CD4-positive, alpha-beta T cell (primary cell): ENCODE results near the gene CCDC120. TPM values are rescaled to one million over a fixed set of nuclear protein-coding genes. Genes with fewer than 3 reads are reported as not detected.

ENCODE experiments used
- ATAC-seq: fragments of 200-7000 bp; cut with Tn5 transposase; one replicate; pipeline ENCODE4 v1.10.0; 2022; ENCODE audit warnings: mild to moderate bottlenecking; ENCODE audit not compliant: poor library complexity
- CTCF ChIA-PET: fragments of 350-600 bp; sonication (Branson Sonifier 250); formaldehyde crosslinking; loops from one replicate; lab custom pipeline; 2021; ENCODE audit warnings: antibody characterized with exemption, inconsistent platforms; lab: Charles Lee
- POLR2A ChIA-PET: fragments of 350-600 bp; sonication (Branson Sonifier 250); formaldehyde crosslinking; loops from one replicate; lab custom pipeline; 2021; ENCODE audit warnings: antibody characterized with exemption, inconsistent platforms; lab: Charles Lee
- DNase-seq, 14 experiments: peaks; one replicate each; pipeline ENCODE4 v3.0.0-alpha.2; 2013 to 2020; ENCODE audit warnings: mixed read lengths in 2 of 14
- H3K27ac ChIP-seq, 2 donors: one replicate each; pipeline versions ENCODE4 v1.5.1 to v1.7.0; 2013; ENCODE audit warnings: low read length in 2 of 2, low read depth in 1 of 2, mild to moderate bottlenecking in 1 of 2
- H3K27me3 ChIP-seq, 2 experiments: 1 replicate in 1 of 2; 2 replicates in 1 of 2; pipeline versions ENCODE4 v1.6.1 to v1.7.0; 2013; ENCODE audit warnings: low read length in 2 of 2, control low read depth in 1 of 2, mild to moderate bottlenecking in 1 of 2, moderate library complexity in 1 of 2; ENCODE audit not compliant: insufficient read depth in 2 of 2, control insufficient read depth in 1 of 2
- H3K36me3 ChIP-seq: one replicate; pipeline ENCODE4 v1.6.1; 2013; ENCODE audit warnings: low read length, control low read depth; ENCODE audit not compliant: insufficient read depth
- H3K4me1 ChIP-seq: one replicate; pipeline ENCODE4 v1.6.1; 2013; ENCODE audit warnings: low read length, control low read depth; ENCODE audit not compliant: insufficient read depth
- H3K4me3 ChIP-seq: one replicate; pipeline ENCODE4 v1.5.1; 2013; ENCODE audit warnings: mild to moderate bottlenecking, low read length, moderate library complexity
- H3K9me3 ChIP-seq, 2 experiments: 1 replicate in 1 of 2; 2 replicates in 1 of 2; pipeline versions ENCODE4 v1.6.1 to v1.7.0; 2013; ENCODE audit warnings: low read length in 2 of 2, mild to moderate bottlenecking in 2 of 2, control low read depth in 1 of 2, moderate library complexity in 1 of 2; ENCODE audit not compliant: control insufficient read depth in 1 of 2, insufficient read depth in 1 of 2
- H3K27ac Mint-ChIP-seq: one replicate; pipeline ENCODE4 v1.8.0; 2020; ENCODE audit warnings: mixed read lengths
- H3K27me3 Mint-ChIP-seq: one replicate; pipeline ENCODE4 v1.8.0; 2021; ENCODE audit warnings: mixed read lengths
- H3K36me3 Mint-ChIP-seq: one replicate; pipeline ENCODE4 v1.8.0; 2021; ENCODE audit warnings: low read depth, mixed read lengths
- H3K4me1 Mint-ChIP-seq: one replicate; pipeline ENCODE4 v1.8.0; 2021; ENCODE audit warnings: low read depth, mixed read lengths
- H3K4me3 Mint-ChIP-seq: one replicate; pipeline ENCODE4 v1.8.0; 2020; ENCODE audit warnings: mild to moderate bottlenecking, mixed read lengths
- H3K9me3 Mint-ChIP-seq: one replicate; pipeline ENCODE4 v1.8.0; 2020; ENCODE audit warnings: mixed read lengths
- CTCF ChIP-seq: fragments of 200-600 bp; IDR thresholded peaks from one replicate; pipeline ENCODE4 v1.8.0; 2022; ENCODE audit warnings: antibody characterized with exemption, mild to moderate bottlenecking
- intact Hi-C, 2 experiments: fragments of 100-400 bp; cut with DNase I in 1 of 2; cut with micrococcal nuclease in 1 of 2; formaldehyde crosslinking; loops; one replicate each; pipeline versions ENCODE4 v1.15.1 to v1.9.0; 2023 to 2025; cut with DNase I, micrococcal nuclease
- total RNA-seq, 174 experiments: library from RNA in 2 of 174; stranded (reverse) in 2 of 174; gene quantifications; one replicate each; pipeline ENCODE4 v1.2.3 and lab custom pipeline; 2021 to 2026

The CCDC120 gene
- total RNA-seq, 2 experiments from 2014 or later = 11.5 to 12.2 TPM

GRCh38 chrX:49041744-49042580 is 16.8 kb upstream of the CCDC120 start:
- H3K36me3 Mint-ChIP-seq = peaks cover 23% of the 10 kb centered on the region
- no peaks in the 10 kb centered on the region for H3K27me3 Mint-ChIP-seq
- no peak for ATAC-seq
- Histone ChIP-seq H3K27ac (peak overlapping the region; percentile 84 to 88), H3K4me1 (peaks cover 42% of the 10 kb centered on the region), H3K4me3 (peak overlapping the region; percentile 66), H3K27me3 (no peaks in the 10 kb centered on the region), H3K9me3 (no peaks in the 10 kb centered on the region), H3K36me3 (peaks cover 21% of the 10 kb centered on the region)
- intact Hi-C loops = loop anchor here (2.0 to 5.0 kb wide), 10 partner anchors 33 to 235 kb away; partner anchors contain the start of genes GRIPAP1 (in 1 of the 2), OTUD5 (in 1 of the 2), PQBP1 (in 1 of the 2) and PRAF2 (in 1 of the 2)
- DNase-seq = peak in 3 of 14 experiments; percentile 14 to 28 (median 25)
- H3K4me3 Mint-ChIP-seq = peak overlapping the region; percentile 96
- CTCF ChIA-PET = no interaction called here
- peak overlapping the region; percentile 94 for H3K27ac Mint-ChIP-seq
- peaks cover 39% of the 10 kb centered on the region for H3K4me1 Mint-ChIP-seq
- POLR2A ChIA-PET = interaction anchor here (1.0 to 3.1 kb wide), 7 partner anchors 38 to 468 kb away, joined by 3 to 30 read pairs (median 10); partner anchors contain the start of genes GRIPAP1, OTUD5, RBM3 and TIMM17B
- no peaks in the 10 kb centered on the region for H3K9me3 Mint-ChIP-seq
- no peak for TF ChIP-seq CTCF

- Histone ChIP-seq H3K9me3 (no peaks in the 10 kb centered on the region), H3K27me3 (no peaks in the 10 kb centered on the region), H3K36me3 (peaks cover 16% of the 10 kb centered on the region), H3K4me1 (peaks cover 42% of the 10 kb centered on the region), H3K4me3 (peak overlapping the region; percentile 66), H3K27ac (peak overlapping the region; percentile 84 to 88)
- ChIA-PET POLR2A (interaction anchor here (0.6 to 3.1 kb wide), 15 partner anchors 9 to 468 kb away, joined by 3 to 30 read pairs (median 4); partner anchors contain the start of genes GRIPAP1, KCND1, OTUD5 and PRAF2), CTCF (no interaction called here)
- Mint-ChIP-seq H3K27me3 (no peaks in the 10 kb centered on the region), H3K27ac (peak overlapping the region; percentile 94), H3K4me1 (peaks cover 39% of the 10 kb centered on the region), H3K4me3 (peak overlapping the region; percentile 96), H3K36me3 (peaks cover 20% of the 10 kb centered on the region), H3K9me3 (no peaks in the 10 kb centered on the region)
- intact Hi-C loops = loop anchor here (2.0 to 5.0 kb wide), 9 partner anchors 32 to 235 kb away; partner anchors contain the start of genes GRIPAP1 (in 1 of the 2), OTUD5 (in 1 of the 2), PQBP1 (in 1 of the 2) and PRAF2 (in 1 of the 2)
- ATAC-seq (peak; percentile 2), DNase-seq (peak in 1 of 14 experiments; percentile 12)
- TF ChIP-seq CTCF = no peak
Measured at GRCh38 chrX:49042581-49043219, 16.1 kb upstream of the CCDC120 start.
